Measurements from ENCODE around the gene TCP1. TPM values are rescaled to one million over a fixed set of nuclear protein-coding genes. Genes with fewer than 3 reads are reported as not detected.
A peak's percentile ranks its signal among the peaks of the same experiment; 100 is the strongest.

TCP1 gene
- total and polyA plus RNA-seq, 2 of the 13 experiments (the other 11 are each of a cell fraction or from before 2014, with no cell fraction given), result 116 to 553 TPM

DNA sequence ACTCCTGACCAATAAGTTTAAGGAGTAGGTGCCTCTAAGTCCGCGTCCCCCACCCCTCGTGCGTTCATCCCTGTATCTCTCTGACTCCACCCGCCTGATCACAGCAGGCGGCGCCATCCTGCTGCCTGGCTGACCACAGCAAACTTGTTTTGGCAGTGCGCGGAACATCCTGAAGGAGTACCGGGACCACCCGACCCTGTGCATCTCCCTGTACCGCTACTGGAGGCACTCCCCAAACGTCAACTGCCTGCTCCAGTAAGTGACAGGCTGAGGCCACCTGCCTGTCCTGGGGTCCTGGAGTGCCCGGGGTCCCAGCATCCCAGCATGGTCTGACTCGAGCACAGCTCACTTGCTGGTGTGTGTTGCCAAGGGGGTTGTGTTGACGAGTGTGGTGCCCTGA, 29.7 kb upstream of the TCP1 start:
- WGBS (ENCODE audit: low lambda C conversion rate), result 63% methylated on average over 16 of the region's 16 CpGs

More for the DNA sequence above, 29.7 kb upstream of the TCP1 start:
- H3K36me3 ChIP-seq (replicated peaks in 1 of 2; ENCODE audit: control insufficient read depth in 1 of 2, insufficient read depth in 2 of 2, low read length in 2 of 2), result no peaks in the 10 kb centered on the region
- H3K9ac ChIP-seq (ENCODE audit: insufficient read depth, low read depth, low read length), result no peak overlapping the region
- no peaks in the 10 kb centered on the region for H3K79me2 ChIP-seq (ENCODE audit: insufficient read depth, low read length)
- no peak overlapping the region for H3K4me2 ChIP-seq (ENCODE audit: low read depth, low read length)
- TF ChIP-seq JUN (CRISPR knock-in tag; IDR thresholded peaks at IDR 0.05) (no peak), MYC (CRISPR knock-in tag; IDR thresholded peaks at IDR 0.05; ENCODE audit: borderline replicate concordance) (0 out of 2 replicates have a peak, but pooled peaks have one; percentile 14), HMGA1 (CRISPR knock-in tag; conservative IDR thresholded peaks at IDR 0.05) (no peak)
- TF ChIP-seq, protein P1, sequence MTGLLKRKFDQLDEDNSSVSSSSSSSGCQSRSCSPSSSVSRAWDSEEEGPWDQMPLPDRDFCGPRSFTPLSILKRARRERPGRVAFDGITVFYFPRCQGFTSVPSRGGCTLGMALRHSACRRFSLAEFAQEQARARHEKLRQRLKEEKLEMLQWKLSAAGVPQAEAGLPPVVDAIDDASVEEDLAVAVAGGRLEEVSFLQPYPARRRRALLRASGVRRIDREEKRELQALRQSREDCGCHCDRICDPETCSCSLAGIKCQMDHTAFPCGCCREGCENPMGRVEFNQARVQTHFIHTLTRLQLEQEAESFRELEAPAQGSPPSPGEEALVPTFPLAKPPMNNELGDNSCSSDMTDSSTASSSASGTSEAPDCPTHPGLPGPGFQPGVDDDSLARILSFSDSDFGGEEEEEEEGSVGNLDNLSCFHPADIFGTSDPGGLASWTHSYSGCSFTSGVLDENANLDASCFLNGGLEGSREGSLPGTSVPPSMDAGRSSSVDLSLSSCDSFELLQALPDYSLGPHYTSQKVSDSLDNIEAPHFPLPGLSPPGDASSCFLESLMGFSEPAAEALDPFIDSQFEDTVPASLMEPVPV (CRISPR knock-in tag; IDR thresholded peaks at IDR 0.05), result no peak
- TF ChIP-seq, protein P2, sequence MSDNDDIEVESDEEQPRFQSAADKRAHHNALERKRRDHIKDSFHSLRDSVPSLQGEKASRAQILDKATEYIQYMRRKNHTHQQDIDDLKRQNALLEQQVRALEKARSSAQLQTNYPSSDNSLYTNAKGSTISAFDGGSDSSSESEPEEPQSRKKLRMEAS (IDR thresholded peaks at IDR 0.05), result no peak
- TF ChIP-seq, protein P3, sequence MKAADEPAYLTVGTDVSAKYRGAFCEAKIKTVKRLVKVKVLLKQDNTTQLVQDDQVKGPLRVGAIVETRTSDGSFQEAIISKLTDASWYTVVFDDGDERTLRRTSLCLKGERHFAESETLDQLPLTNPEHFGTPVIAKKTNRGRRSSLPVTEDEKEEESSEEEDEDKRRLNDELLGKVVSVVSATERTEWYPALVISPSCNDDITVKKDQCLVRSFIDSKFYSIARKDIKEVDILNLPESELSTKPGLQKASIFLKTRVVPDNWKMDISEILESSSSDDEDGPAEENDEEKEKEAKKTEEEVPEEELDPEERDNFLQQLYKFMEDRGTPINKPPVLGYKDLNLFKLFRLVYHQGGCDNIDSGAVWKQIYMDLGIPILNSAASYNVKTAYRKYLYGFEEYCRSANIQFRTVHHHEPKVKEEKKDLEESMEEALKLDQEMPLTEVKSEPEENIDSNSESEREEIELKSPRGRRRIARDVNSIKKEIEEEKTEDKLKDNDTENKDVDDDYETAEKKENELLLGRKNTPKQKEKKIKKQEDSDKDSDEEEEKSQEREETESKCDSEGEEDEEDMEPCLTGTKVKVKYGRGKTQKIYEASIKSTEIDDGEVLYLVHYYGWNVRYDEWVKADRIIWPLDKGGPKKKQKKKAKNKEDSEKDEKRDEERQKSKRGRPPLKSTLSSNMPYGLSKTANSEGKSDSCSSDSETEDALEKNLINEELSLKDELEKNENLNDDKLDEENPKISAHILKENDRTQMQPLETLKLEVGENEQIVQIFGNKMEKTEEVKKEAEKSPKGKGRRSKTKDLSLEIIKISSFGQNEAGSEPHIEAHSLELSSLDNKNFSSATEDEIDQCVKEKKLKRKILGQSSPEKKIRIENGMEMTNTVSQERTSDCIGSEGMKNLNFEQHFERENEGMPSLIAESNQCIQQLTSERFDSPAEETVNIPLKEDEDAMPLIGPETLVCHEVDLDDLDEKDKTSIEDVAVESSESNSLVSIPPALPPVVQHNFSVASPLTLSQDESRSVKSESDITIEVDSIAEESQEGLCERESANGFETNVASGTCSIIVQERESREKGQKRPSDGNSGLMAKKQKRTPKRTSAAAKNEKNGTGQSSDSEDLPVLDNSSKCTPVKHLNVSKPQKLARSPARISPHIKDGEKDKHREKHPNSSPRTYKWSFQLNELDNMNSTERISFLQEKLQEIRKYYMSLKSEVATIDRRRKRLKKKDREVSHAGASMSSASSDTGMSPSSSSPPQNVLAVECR (CRISPR knock-in tag; IDR thresholded peaks at IDR 0.05; ENCODE audit: borderline replicate concordance), result 0 out of 2 replicates have a peak, but pooled peaks have one; percentile 2
- intact Hi-C loops (cut with micrococcal nuclease; ENCODE audit: unreplicated experiment), result no loop called here
- peaks cover 16 to 83% of the 10 kb centered on the region in 2 experiments for H3K27me3 ChIP-seq (ENCODE audit: control insufficient read depth in 1 of 2, insufficient read depth in 2 of 2, low read length in 2 of 2)
- FAIRE-seq (no peak), DNase-seq (ENCODE audit: low spot score) (no peak), ATAC-seq (no peak)
- CTCF ChIA-PET (ENCODE audit: low intra/inter-chr PET ratio, low total read pairs), result no interaction called here
- H3K9me3 ChIP-seq (ENCODE audit: low read length), result no peaks in the 10 kb centered on the region
- in situ Hi-C loops (cut with HindIII; ENCODE audit: extremely low pct_ligation_motif_present, low pct_unique_long_range_greater_than_20kb), result no loop called here
- no TSS peak for BruUV-seq (replicated peaks)
- H2AFZ ChIP-seq (ENCODE audit: low read length), result no peak overlapping the region
- H3K4me1 ChIP-seq (ENCODE audit: insufficient read depth, low read length), result peaks cover 26% of the 10 kb centered on the region
- H3K27ac ChIP-seq (ENCODE audit: extremely low read length, insufficient read depth, low read length), result no peak overlapping the region
- H4K20me1 ChIP-seq (ENCODE audit: insufficient read depth, low read length), result no peaks in the 10 kb centered on the region
- POLR2A ChIA-PET, result interaction anchor here (1.3 kb wide), 1 partner anchor 29 kb away, joined by 5 read pairs; the partner anchor contains the start of gene MRPL18
- H3K4me3 ChIP-seq (replicated peaks in 1 of 3; ENCODE audit: insufficient read depth in 1 of 3, low read depth in 2 of 3, low read length in 3 of 3), result no peak overlapping the region

Measured in HepG2 (cell line).